Ecto neural progenitor cell (in vitro differentiated cells): Measurements from ENCODE around the gene SLC30A1.
"Not testable (repeated sequence)": the region's sequence is repeated elsewhere in the genome, so short reads cannot be mapped to it uniquely, and the experiment has no call there.

ENCODE experiments used
- DNase-seq: peaks from one replicate; pipeline ENCODE4 v3.0.0-alpha.2; 2018; ENCODE audit warnings: low spot score

The SLC30A1 gene

DNA sequence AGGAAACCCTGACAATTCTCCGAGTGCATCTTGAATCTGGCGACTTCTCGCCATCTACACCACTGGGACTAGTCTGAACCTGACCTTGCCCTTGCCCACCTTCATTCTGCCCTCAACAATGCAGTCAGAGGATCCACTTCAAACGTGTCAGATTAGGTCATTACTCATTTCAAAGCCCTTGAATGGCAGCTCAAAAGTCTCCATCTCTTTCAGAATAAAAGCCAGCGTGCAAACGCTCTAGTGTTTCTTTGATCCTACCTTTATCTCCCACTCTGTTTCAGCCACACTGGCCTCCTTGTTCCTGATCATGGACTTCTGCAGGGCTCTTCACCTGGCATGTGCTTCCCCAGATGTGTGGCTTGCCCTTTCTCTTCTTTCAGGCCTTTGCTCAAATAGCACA, 31.3 kb downstream of the SLC30A1 start:
- DNase-seq = no peak

- DNase-seq = no peak
Measured at GRCh38 chr1:211546543-211546942, 32.4 kb downstream of the SLC30A1 start.

DNA sequence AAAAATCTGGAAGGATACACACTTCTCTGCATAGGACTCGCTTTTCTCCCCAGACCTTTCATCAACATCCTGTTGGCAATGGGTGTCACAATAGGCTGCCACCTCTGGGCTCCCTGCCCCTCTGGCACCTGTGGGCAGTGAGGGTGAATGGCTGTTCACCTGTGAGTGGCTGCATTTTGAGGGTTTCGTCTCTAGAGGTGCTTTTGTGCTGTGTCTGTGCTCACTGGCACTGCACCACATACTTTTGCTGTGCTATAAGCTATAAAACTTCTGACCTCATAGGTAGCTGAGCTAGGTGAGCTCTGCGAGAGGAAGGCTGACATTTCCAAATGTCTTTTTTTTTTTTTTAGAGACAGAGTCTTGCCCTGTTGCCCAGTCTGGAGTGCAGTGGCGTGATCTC, 35.9 kb downstream of the SLC30A1 start:
- DNase-seq = no peak

- no peak for DNase-seq
Measured at GRCh38 chr1:211541720-211542477, 37.1 kb downstream of the SLC30A1 start.

DNA sequence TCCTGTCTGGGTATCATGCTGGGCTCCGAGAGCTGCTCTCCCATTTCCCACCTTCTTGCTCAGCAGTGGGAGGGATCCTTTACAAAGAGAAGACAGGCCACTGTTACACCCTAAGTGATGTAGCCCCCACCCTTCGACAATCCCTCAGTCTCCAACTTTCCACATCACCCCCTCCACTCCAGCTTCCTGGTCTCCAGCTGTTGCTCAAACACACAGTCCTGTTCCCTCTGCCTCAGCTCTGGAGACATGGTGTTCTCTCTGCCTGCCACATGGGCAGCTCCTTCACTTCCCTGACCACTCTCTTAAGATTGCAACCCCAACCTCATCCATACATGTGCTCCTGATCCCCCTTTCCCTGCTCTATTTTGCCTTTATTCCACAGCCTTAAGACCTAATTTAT, 37.7 kb downstream of the SLC30A1 start:
- no peak for DNase-seq

DNA sequence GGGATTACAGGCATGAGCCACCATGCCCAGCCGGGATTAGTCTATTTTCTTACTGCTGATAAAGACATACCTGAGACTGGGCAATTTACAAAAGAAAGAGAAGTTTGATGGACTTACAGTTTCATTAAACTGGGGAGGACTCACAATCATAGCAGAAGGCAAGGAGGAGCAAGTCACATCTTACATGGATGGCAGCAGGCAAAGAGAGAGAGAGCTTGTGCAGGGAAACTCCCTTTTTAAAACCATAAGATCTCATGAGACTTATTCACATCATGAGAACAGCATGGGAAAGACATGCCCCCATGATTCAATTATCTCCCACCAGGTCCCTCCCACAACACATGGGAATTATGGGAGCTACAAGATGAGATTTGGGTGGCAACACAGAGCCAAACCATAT, 38.1 kb downstream of the SLC30A1 start:
- DNase-seq = not testable (repeated sequence)

- no peak for DNase-seq
Measured at GRCh38 chr1:211538287-211538686, 40.7 kb downstream of the SLC30A1 start.

DNA sequence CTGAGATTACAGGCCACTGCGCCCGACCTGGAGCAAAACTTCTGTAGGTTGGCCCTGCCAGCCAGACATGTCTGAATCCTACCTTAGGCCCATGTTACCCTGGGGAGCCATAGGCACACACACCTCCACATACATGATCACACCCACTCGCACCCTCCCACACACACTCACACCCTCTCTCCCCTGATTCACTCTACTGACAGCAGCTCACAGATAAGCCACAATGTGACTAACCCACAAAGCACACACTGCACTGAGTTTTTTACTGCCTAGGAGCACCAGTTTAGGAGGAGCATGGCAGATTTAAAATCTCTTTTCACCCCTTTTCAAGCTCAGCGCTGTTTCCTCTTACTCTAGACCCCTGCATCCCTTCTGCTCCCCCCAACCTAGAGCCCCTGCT, 41.7 kb downstream of the SLC30A1 start:
- DNase-seq = no peak

DNA sequence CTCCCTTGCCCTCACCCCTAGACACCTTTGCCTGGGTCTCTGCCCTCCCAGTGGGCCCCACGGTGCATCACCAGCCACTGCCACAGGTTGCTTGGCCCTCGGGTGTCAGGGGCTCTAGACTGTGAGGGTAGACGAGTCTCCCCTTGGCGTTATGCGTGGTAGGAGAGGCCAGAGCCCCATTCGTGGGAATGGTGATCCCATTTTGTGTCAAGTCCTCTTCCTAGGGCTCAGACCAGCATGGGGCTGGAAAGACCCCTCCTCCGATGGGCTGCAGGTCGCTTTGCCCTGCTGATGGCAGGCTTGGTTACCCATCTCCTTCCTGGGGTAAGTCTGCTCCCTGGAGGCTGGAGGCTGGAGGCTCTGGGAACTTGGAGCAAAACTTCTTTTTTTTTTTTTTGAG, 42.4 kb downstream of the SLC30A1 start:
- DNase-seq = no peak

GRCh38 chr1:211535346-211535745, 43.6 kb downstream of the SLC30A1 start:
- DNase-seq = no peak

DNA sequence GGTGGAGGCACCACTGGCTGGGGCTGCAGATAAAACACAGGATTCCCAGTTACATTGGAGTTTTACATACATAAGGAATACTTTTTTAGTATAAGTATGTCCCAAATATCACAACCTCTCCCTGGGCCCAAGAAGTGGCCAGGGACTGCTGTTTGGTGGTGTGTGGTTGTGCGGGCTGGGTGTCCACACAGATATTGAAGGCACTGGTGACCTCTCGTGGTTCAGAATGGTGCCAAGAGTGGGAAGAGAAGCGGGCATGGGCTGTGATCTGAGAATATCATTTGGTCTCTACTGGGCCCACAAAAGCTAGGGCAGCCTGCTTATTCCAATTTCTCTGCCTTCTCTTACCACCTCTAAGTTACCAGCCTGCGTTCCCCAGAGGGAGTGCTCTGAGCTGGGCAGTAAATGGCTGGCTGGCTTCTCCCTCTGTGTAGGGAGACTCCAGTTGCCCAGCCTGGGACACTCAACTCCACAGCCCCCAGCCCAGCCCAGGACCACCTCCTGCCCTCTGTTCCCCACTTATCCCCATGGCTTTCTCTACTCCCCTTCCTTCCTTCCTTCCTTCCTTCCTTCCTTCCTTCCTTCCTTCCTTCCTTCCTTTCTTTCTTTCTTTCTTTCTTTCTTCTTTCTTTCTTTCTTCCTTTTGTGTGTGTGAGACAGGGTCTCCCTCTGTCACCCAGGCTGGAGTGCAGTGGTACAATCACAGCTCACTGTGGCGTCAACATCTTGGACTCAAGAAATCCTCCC, 44.2 kb downstream of the SLC30A1 start:
- DNase-seq = no peak

DNA sequence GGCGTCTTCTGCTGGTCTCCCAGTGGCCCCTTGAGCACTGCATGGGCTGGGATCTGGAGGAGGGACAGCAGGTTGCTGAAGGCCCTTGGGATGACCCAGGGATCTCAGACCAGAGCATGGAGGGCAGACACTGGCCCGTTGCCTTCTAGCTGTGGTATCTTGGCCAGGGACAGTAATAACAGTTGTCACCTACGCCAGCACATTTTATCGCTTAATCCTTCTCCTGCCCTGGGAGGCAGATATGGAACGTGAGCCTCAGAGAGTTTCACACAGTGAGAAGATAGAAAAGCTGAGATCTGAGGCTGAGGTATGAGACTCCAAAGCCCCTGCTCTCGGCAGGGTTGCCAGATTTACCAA, 46.9 kb downstream of the SLC30A1 start:
- no peak for DNase-seq

GRCh38 chr1:211531194-211532087, 47.5 kb downstream of the SLC30A1 start:
- no peak for DNase-seq

DNA sequence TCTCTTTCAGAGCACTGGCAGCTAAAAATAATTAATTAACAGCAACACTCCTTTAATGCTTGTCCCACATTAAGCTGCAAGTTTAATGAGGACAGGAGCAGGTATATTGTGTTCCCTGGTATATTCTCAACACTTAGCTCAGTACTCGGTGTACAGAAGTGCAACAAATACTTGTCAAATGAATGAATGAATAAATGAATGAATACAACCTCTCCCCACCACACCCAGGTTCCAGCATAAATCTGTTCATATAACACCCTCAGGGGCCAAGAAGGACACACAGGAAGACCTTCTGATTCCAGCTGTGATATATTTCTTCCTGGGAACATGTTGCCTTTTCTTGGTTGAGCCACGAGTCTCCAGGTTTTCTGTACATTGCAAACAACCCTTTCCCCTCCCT, 48.9 kb downstream of the SLC30A1 start:
- no peak for DNase-seq

DNA sequence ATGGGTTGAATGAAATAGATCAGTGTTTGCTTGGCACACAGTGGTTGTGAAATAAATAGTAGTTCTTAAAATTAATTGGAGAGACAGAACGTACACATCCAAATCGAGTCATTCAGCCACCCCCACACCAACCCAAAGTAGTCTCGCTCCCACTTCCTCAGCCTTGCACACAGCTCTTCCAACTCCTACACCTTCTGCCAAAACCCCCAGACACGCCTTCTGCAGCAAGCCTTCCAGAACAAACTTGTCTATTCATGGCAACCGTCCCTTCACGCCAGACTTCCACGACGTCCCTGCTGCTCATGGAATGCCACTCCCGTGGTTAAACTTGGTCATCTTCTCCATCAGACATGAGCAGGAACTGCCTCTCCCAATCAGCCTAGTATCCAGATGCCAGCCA, 49.5 kb downstream of the SLC30A1 start:
- no peak for DNase-seq

DNA sequence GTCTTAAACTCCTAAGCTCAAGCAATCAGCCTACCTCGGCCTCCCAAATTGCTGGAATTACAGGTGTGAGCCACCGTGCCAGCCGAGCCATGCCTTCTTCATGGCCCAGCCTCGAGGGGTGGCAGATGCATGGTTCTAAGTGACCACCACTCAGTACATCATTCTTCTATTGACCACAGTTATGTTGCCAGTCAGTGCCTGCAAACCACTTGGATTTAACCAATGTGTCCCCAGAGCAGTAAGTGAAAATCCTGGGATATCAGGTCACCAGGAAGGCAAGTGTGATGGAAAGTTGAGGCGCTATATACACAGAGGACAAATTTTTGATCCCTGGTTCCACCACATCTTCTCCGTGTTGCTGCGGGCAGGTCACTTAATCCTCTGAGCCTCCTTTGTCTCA, 50.0 kb downstream of the SLC30A1 start:
- no peak for DNase-seq

DNA sequence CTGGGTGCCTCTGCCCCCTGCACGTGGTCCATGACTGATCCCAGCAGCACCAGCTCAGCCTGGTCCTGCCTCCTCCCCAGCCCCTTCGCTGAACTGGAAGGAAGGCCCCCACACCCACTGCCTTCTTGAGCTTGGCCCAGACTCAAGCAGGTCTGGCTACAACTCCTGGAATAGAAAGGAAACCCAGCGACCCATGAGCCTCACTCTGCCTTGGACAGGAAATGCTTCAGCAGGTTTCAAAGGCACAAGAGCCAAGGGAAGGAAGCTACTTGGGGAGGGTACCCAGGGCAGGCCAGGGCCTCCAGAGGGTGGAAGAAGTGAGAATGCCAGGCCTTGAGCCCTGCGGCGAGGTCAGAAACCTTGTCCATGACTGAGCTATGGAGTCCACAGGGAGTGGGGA, 51.1 kb downstream of the SLC30A1 start:
- no peak for DNase-seq

- DNase-seq = no peak
Measured at GRCh38 chr1:211527006-211527405, 52.0 kb downstream of the SLC30A1 start.

GRCh38 chr1:211526101-211526500, 52.9 kb downstream of the SLC30A1 start:
- DNase-seq = no peak

DNA sequence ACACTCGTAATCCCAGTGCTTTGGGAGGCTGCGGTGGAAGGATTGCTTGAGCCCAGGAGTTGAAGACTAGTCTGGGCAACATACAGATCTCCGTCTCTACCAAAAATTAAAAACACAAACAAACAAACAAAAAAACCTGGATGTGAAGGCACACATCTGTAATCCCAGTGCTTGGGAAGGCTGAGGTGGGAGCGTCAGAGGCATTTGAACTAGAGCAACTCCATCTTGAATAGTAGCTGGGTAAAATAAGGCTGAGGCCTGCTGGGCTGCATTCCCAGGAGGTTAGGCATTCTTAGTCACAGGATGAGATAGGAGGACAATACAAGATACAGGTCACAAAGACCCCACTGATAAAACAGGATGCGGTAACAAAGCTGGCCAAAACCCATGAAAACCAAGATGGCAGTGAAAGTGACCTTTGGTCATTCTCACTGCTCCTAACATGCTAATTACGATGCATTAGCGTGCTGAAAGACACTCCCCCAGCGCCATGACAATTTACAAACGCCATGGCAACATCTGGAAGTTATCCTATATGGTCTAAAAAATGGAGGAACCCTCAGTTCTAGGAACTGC, 53.8 kb downstream of the SLC30A1 start:
- no peak for DNase-seq

- DNase-seq = no peak
Measured at GRCh38 chr1:211524521-211524920, 54.4 kb downstream of the SLC30A1 start.

DNA sequence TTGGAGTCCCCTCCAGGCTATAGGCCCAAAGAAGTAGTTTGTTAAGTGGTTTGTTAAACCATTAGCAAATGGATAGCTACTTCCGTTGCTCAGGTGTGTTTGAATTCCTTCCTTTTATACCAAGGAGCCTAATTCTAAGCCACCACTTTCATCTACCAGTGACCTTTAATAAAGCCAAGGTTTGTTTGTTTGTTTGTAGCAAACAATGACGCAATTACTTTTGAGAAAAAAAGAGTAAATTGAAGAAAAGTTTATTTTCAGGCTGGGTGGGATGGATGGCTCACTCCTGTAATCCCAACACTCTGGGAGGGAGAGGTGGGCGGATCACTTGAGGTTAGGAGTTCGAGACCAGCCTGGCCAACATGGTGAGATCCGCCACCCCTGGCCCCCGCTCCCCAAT, 56.2 kb downstream of the SLC30A1 start:
- no peak for DNase-seq
